Neural cell (in vitro differentiated cells): ENCODE data around the gene AATK.

Experiments used
- EP300 ChIP-seq: fragments of 450-650 bp; conservative IDR thresholded peaks from 2 replicates; pipeline ENCODE4 v1.6.1; 2014; ENCODE audit warnings: antibody characterized with exemption, mild to moderate bottlenecking, moderate library complexity; ENCODE audit not compliant: poor library complexity, severe bottlenecking
- EZH2 ChIP-seq: fragments of 200-600, 300-800 bp; shearing (Covaris generic), sonication (generic); IDR thresholded peaks from 2 replicates; pipeline ENCODE4 v1.6.1; 2014; ENCODE audit warnings: antibody characterized with exemption, low read length, borderline replicate concordance, mild to moderate bottlenecking; ENCODE audit not compliant: insufficient read depth, poor library complexity, severe bottlenecking
- MXI1 ChIP-seq: fragments of 450-650 bp; conservative IDR thresholded peaks from 2 replicates; pipeline ENCODE4 v1.6.1; 2014; ENCODE audit warnings: antibody characterized with exemption, mild to moderate bottlenecking; ENCODE audit not compliant: poor library complexity, severe bottlenecking
- POLR2AphosphoS5 ChIP-seq: IDR thresholded peaks from 2 replicates; pipeline ENCODE4 v1.6.1; 2012
- RAD21 ChIP-seq: fragments of 450-650 bp; conservative IDR thresholded peaks from 2 replicates; pipeline ENCODE4 v1.6.1; 2014; ENCODE audit warnings: antibody characterized with exemption, mild to moderate bottlenecking, moderate library complexity
- SMC3 ChIP-seq: fragments of 450-650 bp; conservative IDR thresholded peaks from 2 replicates; pipeline ENCODE4 v1.6.1; 2014; ENCODE audit warnings: antibody characterized with exemption, mild to moderate bottlenecking, moderate library complexity; ENCODE audit not compliant: poor library complexity
- TF ChIP-seq, protein P1 (sequence below): fragments of 450-650 bp; IDR thresholded peaks from 2 replicates; pipeline ENCODE4 v1.5.1; 2014; ENCODE audit warnings: antibody characterized with exemption, mild to moderate bottlenecking, moderate library complexity; ENCODE audit not compliant: poor library complexity, severe bottlenecking

DNA sequence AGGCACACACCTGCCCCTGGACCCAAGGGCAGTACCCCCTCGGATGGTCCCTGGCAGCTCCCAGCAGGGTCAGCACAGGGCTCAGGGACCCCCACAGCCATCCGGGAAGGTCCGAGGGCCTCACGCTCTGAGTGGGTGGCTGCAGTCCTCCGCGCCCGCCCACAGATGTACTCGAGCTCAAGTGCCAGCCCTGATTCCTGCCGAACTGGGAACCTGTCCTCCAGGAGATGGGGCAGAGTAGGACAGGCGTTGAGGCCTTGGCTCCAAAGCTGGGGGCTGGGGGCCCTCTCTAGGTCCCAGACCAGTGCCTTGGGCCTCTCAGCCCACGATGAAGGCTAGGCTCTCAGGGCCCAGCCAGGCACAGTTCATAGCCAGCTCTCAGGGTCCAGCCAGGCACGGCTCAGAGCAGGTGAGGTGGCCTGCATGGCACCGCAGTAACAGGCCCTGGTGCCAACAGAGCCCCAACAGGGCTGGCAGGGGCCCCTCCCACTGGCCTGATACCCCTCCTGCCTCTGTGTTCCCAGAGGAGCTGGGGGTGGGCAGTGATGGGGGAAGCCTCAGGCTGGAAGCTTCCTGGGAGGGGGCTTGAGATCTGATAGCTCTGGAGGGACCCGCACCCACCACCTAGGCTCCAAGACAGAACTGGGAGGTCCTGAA lies 36.2 kb downstream of the AATK start:
- TF ChIP-seq, protein P1, sequence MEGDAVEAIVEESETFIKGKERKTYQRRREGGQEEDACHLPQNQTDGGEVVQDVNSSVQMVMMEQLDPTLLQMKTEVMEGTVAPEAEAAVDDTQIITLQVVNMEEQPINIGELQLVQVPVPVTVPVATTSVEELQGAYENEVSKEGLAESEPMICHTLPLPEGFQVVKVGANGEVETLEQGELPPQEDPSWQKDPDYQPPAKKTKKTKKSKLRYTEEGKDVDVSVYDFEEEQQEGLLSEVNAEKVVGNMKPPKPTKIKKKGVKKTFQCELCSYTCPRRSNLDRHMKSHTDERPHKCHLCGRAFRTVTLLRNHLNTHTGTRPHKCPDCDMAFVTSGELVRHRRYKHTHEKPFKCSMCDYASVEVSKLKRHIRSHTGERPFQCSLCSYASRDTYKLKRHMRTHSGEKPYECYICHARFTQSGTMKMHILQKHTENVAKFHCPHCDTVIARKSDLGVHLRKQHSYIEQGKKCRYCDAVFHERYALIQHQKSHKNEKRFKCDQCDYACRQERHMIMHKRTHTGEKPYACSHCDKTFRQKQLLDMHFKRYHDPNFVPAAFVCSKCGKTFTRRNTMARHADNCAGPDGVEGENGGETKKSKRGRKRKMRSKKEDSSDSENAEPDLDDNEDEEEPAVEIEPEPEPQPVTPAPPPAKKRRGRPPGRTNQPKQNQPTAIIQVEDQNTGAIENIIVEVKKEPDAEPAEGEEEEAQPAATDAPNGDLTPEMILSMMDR, result no peak
- TF ChIP-seq POLR2AphosphoS5, result no peak
- TF ChIP-seq EP300, result no peak
- TF ChIP-seq RAD21, result no peak
- no peak for TF ChIP-seq EZH2
- no peak for TF ChIP-seq MXI1
- no peak for TF ChIP-seq SMC3
